GM12878 (cell line): ENCODE measurements around the gene PNPLA5. TPM values are rescaled to one million over a fixed set of nuclear protein-coding genes. Genes with fewer than 3 reads are reported as not detected.

Experiments
- ATAC-seq: fragments of 200-7000 bp; cut with Tn5 transposase; 3 replicates; pipeline ENCODE4 v1.9.1; 2020; ENCODE audit warnings: mild to moderate bottlenecking, moderate library complexity
- BruUV-seq: library from RNA; stranded (reverse); fragments of 400-500 nt; replicated peaks from 2 replicates; lab custom pipeline; 2021; lab: Mats Ljungman, UMichigan
- CTCF ChIA-PET: fragments of 300-600 bp; sonication (Branson Sonifier 250); formaldehyde crosslinking; extraction: SDS; loops from one replicate; lab custom pipeline; 2021; ENCODE audit warnings: inconsistent platforms; lab: Yijun Ruan, JAX
- POLR2A ChIA-PET: fragments of 350-600 bp; formaldehyde crosslinking; extraction: SDS; loops from one replicate; lab custom pipeline; 2021; ENCODE audit warnings: inconsistent platforms; lab: Charles Lee
- RAD21 ChIA-PET: fragments of 300-600 bp; sonication (Branson Sonifier 250); formaldehyde crosslinking; loops from one replicate; lab custom pipeline; 2023; ENCODE audit warnings: antibody characterized with exemption; ENCODE audit not compliant: unreplicated experiment; lab: Charles Lee
- SMC1A ChIA-PET: fragments of 300-600 bp; sonication (Branson Sonifier 250); formaldehyde crosslinking; loops from one replicate; lab custom pipeline; 2023; ENCODE audit not compliant: unreplicated experiment, uncharacterized antibody; lab: Charles Lee
- DNase-seq: peaks from one replicate; pipeline ENCODE4 v3.0.0-alpha.2; 2011; ENCODE audit warnings: low read depth, low spot score
- FAIRE-seq: peaks from 3 replicates; lab custom pipeline; 2011; peaks lifted over from hg19 to GRCh38; lab: Jason Lieb, UNC
- H2AFZ ChIP-seq: 2 replicates; pipeline ENCODE4 v1.6.0; 2011; ENCODE audit warnings: low read depth, low read length, control low read depth; ENCODE audit not compliant: control insufficient read depth
- H3K27ac ChIP-seq: 2 replicates; pipeline ENCODE4 v1.5.1; 2011; ENCODE audit warnings: control low read depth; ENCODE audit not compliant: control insufficient read depth, insufficient read depth
- H3K27me3 ChIP-seq, 2 experiments: replicated peaks in 1 of 2; 2 replicates each; pipeline versions ENCODE4 v1.6.0 to v1.6.1; 2011; ENCODE audit warnings: low read length in 1 of 2; ENCODE audit not compliant: control insufficient read depth in 2 of 2, insufficient read depth in 2 of 2
- H3K36me3 ChIP-seq, 2 experiments: 2 replicates each; pipeline ENCODE4 v1.5.1; 2011; ENCODE audit warnings: low read length in 1 of 2; ENCODE audit not compliant: control insufficient read depth in 2 of 2, insufficient read depth in 2 of 2
- H3K4me1 ChIP-seq: 2 replicates; pipeline ENCODE4 v1.6.1; 2011; ENCODE audit warnings: mild to moderate bottlenecking, low read length, moderate library complexity, mixed read lengths; ENCODE audit not compliant: control insufficient read depth, insufficient read depth
- H3K4me2 ChIP-seq: 2 replicates; pipeline ENCODE4 v1.6.0; 2011; ENCODE audit warnings: control low read depth; ENCODE audit not compliant: control insufficient read depth, insufficient read depth
- H3K4me3 ChIP-seq: fragments of 200-600 bp; sonication (generic); 2 replicates; pipeline ENCODE4 v1.5.1; 2016
- H3K79me2 ChIP-seq: 2 replicates; pipeline ENCODE4 v1.6.0; 2011; ENCODE audit warnings: low read length; ENCODE audit not compliant: control insufficient read depth, insufficient read depth
- H3K9ac ChIP-seq: 2 replicates; pipeline ENCODE4 v1.8.0; 2011; ENCODE audit warnings: low read length, control low read depth, mixed read lengths; ENCODE audit not compliant: control insufficient read depth, insufficient read depth
- H3K9me3 ChIP-seq: replicated peaks from 3 replicates; pipeline ENCODE4 v1.5.1; 2011; ENCODE audit warnings: mild to moderate bottlenecking, low read length; ENCODE audit not compliant: control insufficient read depth, insufficient read depth
- H4K20me1 ChIP-seq: 2 replicates; pipeline ENCODE4 v1.6.0; 2011; ENCODE audit not compliant: control insufficient read depth, insufficient read depth
- FOXK2 ChIP-seq: fragments of 450-650 bp; IDR thresholded peaks from 2 replicates; pipeline ENCODE4 v1.6.1; 2017; ENCODE audit warnings: mild to moderate bottlenecking, moderate library complexity
- HSF1 ChIP-seq: fragments of 150-350 bp; IDR thresholded peaks from 2 replicates; pipeline ENCODE4 v1.6.1; 2014; ENCODE audit warnings: mild to moderate bottlenecking, low read depth, low read length
- MAX ChIP-seq: IDR thresholded peaks from 2 replicates; pipeline ENCODE4 v1.6.1; 2012; ENCODE audit warnings: low read depth, low read length, improper control_type of control experiment
- NKRF ChIP-seq: fragments of 450-650 bp; conservative IDR thresholded peaks from 2 replicates; pipeline ENCODE4 v1.6.1; 2017; ENCODE audit warnings: mild to moderate bottlenecking, moderate library complexity
- PML ChIP-seq: IDR thresholded peaks from 2 replicates; pipeline ENCODE4 v1.6.1; 2012; ENCODE audit warnings: low read length, inconsistent platforms
- PRDM15 ChIP-seq: fragments of 450-650 bp; formaldehyde crosslinking; IDR thresholded peaks from 2 replicates; pipeline ENCODE4 v1.4.0; 2020; ENCODE audit warnings: mild to moderate bottlenecking, moderate library complexity
- REST ChIP-seq: IDR thresholded peaks from 2 replicates; pipeline ENCODE4 v1.6.1; 2012; ENCODE audit warnings: mild to moderate bottlenecking, low read depth, low read length
- SMAD5 ChIP-seq: IDR thresholded peaks from 2 replicates; pipeline ENCODE4 v1.6.1; 2016; ENCODE audit warnings: antibody characterized with exemption, low read depth
- SP1 ChIP-seq: IDR thresholded peaks from one replicate; pipeline ENCODE4 v1.6.1; 2011; ENCODE audit warnings: low read depth, low read length
- ZZZ3 ChIP-seq: IDR thresholded peaks from 2 replicates; pipeline ENCODE4 v1.6.1; 2011; ENCODE audit warnings: low read depth; ENCODE audit not compliant: control insufficient read depth, insufficient read length
- WGBS: methylation state at CpG from one replicate; pipeline ENCODE4 v1.1.6; 2016; ENCODE audit warnings: low lambda C conversion rate; ENCODE audit not compliant: insufficient replicate concordance, insufficient coverage; ENCODE audit errors: missing lambda C conversion rate; 5-methylcytosine and 5-hydroxymethylcytosine counted together
- in situ Hi-C: fragments of 300-500 bp; cut with MboI; formaldehyde crosslinking; loops from 9 replicates; pipeline ENCODE4 v1.14.3; 2018; ENCODE audit warnings: mixed read lengths
- intact Hi-C: fragments of 100-400 bp; cut with micrococcal nuclease; formaldehyde crosslinking; loops from one replicate; pipeline ENCODE4 v1.14.2; 2022; ENCODE audit not compliant: unreplicated experiment
- polyA plus RNA-seq, 11 experiments: library from polyadenylated mRNA; depleted of rRNA in 4 of 11; unstranded in 6 of 11; stranded (reverse) in 5 of 11; fragments of >200 nt; fragmentation: Nextera tagmentation in 4 of 11; fragmentation: Illumina TruSeq in 1 of 11; extraction: Ambion mirVana in 4 of 11; extraction: Trizol in 1 of 11; gene quantifications; 1 replicate in 1 of 11; 2 replicates in 10 of 11; pipeline versions ENCODE4 v1.2.1 to v1.2.3, GENCODE V29; 2011 to 2016; ENCODE audit warnings: inconsistent platforms in 2 of 11, missing spikeins in 2 of 11, low read depth in 1 of 11
- total RNA-seq, 4 experiments: library from RNA; depleted of rRNA in 3 of 4; stranded (reverse); fragments of >200 nt in 3 of 4; fragmentation: Illumina TruSeq in 1 of 4; extraction: Trizol in 1 of 4; gene quantifications; 2 replicates each; pipeline versions ENCODE4 v1.2.1 to v1.2.3, GENCODE V29; 2013 to 2021

PNPLA5 gene
- total and polyA plus RNA-seq, 10 of the 15 experiments (the other 5 are each of a cell fraction or from before 2014, with no cell fraction given): not detected

GRCh38 chr22:43852573-43853327, 39.1 kb downstream of the PNPLA5 start:
- WGBS: 30% methylated on average over 19 of the region's 19 CpGs
- Histone ChIP-seq H3K4me2 (no peak overlapping the region), H4K20me1 (no peaks in the 10 kb centered on the region), H3K27ac (no peak overlapping the region), H3K4me3 (no peak overlapping the region), H3K9ac (no peak overlapping the region), H3K9me3 (no peaks in the 10 kb centered on the region), H3K79me2 (no peaks in the 10 kb centered on the region), H2AFZ (no peak overlapping the region), H3K27me3 (peaks cover 0 to 4% of the 10 kb centered on the region in 2 experiments; a peak in 3 of 4 replicates), H3K36me3 (no peaks in the 10 kb centered on the region), H3K4me1 (no peaks in the 10 kb centered on the region)
- ATAC-seq: no peak
- in situ Hi-C loops: no loop called here
- ChIA-PET RAD21 (no interaction called here), CTCF (interaction anchor here (1.0 to 1.7 kb wide), 2 partner anchors 17 to 30 kb away, joined by 3 to 4 read pairs; no protein-coding TSS in a partner anchor), SMC1A (no interaction called here), POLR2A (interaction anchor here (0.7 kb wide), 1 partner anchor 41 kb away, joined by 4 read pairs; the partner anchor contains the start of gene EFCAB6)
- no peak for FAIRE-seq
- TF ChIP-seq NKRF: no peak
- no peak for TF ChIP-seq HSF1
- no peak for TF ChIP-seq REST
- no peak for TF ChIP-seq ZZZ3
- no peak for TF ChIP-seq PML
- no peak for TF ChIP-seq FOXK2
- TF ChIP-seq SMAD5: no peak
- TF ChIP-seq PRDM15 (CRISPR knock-in tag): no peak
- TF ChIP-seq MAX: no peak
- TF ChIP-seq SP1: no peak
- no TSS peak for BruUV-seq
- no peak for DNase-seq
- intact Hi-C loops: no loop called here
